Stimulated activated CD8-positive, alpha-beta memory T cell treated with anti-CD3 and anti-CD28 coated beads, Interleukin-4, amount 100 ng/mL, for 48 hours (primary cell): ENCODE results near the gene NCOA3.
"Not testable (repeated sequence)": the region's sequence is repeated elsewhere in the genome, so short reads cannot be mapped to it uniquely, and the experiment has no call there.

ENCODE experiments used
- DNase-seq: peaks from one replicate; pipeline ENCODE4 v3.0.0-alpha.2; 2020

Gene NCOA3

DNA sequence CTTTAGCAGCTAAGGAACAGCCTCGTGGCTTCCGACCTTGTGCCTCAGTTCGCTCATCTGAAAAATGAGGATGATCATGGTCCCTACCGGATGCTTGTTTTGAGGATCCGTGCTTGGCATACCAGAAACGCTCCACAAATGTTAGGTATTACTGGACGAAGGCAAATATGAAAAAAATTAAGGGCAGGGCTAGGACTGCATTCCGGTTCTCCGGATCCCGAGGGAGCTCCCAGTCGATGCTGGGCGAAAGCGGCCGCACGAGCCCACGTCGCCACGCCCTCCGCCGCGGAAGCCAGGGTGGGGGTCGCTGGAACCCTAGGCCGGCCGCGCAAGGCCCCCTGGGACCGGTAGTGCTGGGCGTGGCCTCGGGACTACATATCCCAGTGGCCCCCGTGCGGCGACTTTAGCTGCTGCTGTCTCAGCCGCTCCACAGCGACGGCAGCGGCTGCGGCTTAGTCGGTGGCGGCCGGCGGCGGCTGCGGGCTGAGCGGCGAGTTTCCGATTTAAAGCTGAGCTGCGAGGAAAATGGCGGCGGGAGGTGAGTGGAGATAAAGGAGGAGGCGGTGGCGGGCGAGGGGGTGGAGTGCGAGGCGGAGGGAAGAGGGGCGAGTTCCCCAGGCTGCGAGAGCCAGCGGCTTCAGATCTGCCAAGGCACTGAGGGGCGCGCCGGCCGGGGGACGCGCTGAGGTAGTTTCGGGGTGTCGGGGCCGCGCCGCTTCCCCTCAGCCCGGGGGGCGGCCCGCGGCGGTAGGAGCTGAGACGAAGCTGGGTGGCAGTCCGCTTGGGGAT is at the start of gene NCOA3:
Gene NCOA3 (plus strand): TSS at position 406 of the 789 bp plus-strand sequence. CDS start 120,361 bp downstream, outside the sequence.
- peak; percentile 98 for DNase-seq

DNA sequence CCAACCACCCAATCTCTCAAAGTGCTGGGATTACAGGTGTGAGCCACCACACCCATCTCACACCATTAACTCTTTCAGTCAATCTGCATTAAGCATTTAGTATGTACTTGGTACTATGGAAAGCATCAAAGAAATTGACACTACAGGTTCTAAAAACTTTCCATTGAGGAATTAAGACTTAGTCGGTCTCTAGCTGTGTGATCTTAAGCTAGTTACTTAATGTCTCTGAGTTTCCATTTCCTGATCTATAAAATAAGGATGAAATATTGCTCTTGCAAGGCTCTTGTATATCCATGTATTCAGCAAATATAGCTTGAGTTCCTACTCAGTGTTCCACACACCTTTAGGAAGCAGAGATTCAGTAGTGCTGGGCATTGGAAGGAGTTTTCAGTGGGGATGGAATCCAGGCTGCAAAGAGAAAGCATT is 48.9 kb upstream of the NCOA3 start:
- DNase-seq = no peak

GRCh38 chr20:47453167-47453782 is 48.4 kb upstream of the NCOA3 start:
- DNase-seq = peak; percentile 68

DNA sequence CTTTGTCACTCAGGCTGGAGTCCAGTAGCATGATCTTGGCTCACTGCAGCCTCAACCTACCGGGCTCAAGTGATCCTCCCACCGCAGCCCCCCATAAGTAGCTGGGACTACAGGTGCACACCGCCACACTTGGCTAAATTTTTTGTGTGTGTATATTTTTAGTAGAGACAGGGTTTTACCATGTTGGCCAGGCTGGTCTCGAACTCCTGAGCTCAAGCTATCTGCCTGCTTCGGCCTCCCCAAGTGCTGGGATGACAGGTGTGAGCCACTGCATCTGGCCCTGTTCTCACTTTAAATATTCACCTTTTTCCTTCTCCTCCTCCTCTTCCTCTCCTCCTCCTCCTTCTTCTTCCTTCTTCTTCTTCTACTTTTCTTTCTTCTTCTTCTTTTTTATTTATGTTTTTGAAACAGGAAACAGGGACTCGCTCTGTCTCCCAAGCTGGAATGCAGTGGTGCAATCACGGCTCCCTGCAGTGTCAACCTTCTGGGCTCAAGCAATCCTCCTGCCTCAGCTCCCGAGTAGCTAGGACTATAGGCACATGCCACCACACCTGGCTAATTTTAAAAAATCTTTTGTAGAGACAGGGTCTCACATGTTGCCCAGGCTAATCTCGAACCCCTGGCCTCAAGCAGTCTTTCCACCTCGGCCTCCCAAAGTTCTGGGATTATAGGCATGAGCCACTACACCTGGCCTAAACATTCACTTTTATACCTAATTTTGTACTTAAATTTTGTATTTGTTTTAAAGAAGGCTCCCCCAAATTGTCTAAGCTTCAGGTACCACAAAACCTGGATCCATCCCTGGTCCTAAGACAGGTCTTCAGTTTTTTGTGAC is 47.2 kb upstream of the NCOA3 start:
- no peak for DNase-seq

- DNase-seq = no peak
Observed at GRCh38 chr20:47455133-47456040, 46.3 kb upstream of the NCOA3 start.

GRCh38 chr20:47456041-47456537 is 45.6 kb upstream of the NCOA3 start:
- DNase-seq = no peak

DNA sequence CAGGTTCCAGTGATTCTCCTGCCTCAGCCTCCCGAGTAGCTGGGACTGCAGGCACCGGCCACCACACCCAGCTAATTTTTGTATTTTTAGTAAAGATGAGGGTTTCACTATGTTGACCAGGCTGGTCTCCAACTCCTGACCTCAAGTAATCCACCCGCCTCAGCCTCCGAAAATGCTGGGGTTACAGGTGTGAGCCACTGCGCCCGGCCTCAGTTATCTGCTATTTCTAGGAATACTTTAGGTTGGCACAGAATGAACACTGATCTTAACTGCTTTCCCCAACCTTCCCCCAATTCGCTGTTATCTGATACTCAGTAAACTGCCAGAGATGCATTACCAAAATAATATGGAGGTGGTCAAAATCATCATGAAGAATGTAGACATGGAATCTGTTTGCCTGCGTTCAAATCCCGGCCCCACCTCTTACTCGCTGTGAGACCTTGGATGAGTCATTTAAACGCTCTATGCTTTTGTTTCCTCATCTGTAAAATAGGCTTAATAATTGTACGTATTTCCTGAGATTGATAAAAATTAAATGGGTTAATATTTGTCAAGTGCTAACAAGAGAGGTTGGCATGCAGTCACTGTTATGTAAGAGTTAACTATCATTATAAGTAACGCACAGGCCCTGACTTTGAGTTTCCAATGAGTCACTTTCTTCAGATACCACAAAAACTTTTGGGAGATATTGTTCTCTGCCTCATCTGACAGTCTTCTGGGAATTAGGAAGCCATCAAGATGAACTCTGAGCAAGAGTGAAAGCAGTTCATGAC is 44.5 kb upstream of the NCOA3 start:
- DNase-seq = no peak

DNA sequence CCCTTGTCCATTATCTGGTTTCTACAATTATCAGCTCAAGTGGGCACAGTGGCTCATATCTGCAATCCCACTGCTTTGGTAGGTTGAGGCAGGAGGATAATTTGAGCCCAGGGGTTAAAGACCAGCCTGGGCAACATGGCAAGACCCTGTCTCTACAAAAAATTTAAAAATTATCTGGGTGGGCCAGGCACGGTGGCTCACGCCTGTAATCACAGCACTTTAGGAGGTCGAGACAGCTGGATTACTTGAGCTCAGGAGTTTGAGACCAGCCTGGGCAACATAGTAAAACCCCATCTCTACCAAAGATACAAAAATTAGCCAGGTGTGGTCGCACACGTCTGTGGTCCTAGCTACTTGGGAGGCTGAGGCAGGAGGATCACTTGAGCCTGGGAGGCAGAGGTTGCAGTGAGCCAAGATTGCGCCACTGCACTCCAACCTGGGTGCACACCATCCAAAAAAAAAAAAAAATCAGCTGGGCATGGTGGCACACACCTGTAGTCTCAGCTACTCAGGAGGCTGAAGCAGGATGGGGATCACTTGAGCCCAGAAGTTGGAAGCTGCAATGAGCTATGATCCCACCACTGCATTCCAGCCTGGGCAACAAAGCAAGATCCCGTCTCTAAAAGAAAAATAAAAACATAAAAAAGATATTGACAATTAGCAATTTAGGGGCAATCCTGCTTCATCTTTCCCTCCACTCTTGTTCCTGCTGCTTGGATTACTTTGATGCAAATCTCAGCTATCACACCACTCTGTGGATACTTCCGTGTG is 43.2 kb upstream of the NCOA3 start:
- DNase-seq = not testable (repeated sequence)

GRCh38 chr20:47459344-47460073 is 42.2 kb upstream of the NCOA3 start:
- DNase-seq = no peak

DNA sequence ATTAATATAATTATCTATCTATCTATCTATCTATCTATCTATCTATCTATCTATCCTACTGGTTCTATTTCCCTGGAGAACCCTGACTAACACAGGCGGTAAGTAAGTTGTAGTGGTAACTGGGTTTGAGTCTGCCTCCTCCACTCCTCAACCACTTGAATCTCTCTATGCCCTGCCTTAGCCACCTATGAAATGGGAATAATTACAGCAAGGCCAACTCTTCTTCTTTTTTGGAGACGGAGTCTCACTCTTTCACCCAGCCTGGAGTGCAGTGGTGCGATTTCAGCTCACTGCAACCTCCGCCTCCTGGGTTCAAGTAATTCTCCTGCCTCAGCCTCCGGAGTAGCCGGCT is 41.0 kb upstream of the NCOA3 start:
- not testable (repeated sequence) for DNase-seq

DNA sequence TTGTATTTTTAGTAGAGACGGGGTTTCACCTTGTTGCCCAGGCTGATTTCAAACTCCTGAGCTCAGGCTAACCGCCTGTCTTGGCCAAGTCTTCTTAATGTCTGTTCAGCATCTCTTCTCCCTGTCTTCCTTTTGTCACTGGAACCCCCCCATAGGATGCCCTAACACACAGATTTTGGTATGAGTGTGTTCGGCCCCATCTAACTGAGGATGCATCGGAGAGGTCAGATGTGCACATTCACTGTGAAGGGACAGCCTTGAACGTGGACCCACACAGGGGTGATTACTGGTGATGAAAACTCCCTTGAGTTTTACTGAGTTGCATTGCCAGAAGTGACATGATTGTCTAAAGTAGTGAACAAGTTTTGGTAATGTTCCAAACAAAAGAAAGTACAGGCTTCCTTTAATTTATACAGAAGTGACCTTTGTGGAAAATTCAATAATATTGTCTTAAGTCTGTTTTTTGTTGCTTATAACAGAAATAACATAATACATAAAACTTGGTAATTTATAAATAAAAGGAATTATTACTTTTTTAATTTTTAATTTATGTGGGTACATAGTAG is 40.5 kb upstream of the NCOA3 start:
- DNase-seq = no peak

GRCh38 chr20:47461906-47462305 is 39.8 kb upstream of the NCOA3 start:
- DNase-seq = not testable (repeated sequence)

- no peak for DNase-seq
Observed at GRCh38 chr20:47464380-47465101, 37.1 kb upstream of the NCOA3 start.

- no peak for DNase-seq
Observed at GRCh38 chr20:47465335-47466090, 36.2 kb upstream of the NCOA3 start.

DNA sequence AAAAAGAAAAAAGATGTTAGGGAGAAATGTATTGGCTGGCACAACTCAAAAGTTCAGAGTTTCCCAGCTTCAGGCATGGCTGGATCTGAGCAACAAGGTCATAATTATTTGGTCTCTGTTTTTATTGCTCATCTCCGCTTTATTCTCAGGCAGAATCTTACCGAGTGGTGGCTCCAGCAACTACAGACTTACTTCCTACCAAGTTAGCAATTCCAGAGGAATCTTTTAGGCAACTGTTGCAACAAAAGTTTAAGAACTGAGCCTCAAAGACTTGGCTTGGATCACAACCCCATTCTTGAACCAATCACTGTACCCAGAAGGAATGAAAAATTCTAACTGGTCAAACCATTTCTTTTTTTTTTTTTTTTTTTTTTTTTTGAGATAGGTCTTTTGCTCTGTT is 35.5 kb upstream of the NCOA3 start:
- no peak for DNase-seq

DNA sequence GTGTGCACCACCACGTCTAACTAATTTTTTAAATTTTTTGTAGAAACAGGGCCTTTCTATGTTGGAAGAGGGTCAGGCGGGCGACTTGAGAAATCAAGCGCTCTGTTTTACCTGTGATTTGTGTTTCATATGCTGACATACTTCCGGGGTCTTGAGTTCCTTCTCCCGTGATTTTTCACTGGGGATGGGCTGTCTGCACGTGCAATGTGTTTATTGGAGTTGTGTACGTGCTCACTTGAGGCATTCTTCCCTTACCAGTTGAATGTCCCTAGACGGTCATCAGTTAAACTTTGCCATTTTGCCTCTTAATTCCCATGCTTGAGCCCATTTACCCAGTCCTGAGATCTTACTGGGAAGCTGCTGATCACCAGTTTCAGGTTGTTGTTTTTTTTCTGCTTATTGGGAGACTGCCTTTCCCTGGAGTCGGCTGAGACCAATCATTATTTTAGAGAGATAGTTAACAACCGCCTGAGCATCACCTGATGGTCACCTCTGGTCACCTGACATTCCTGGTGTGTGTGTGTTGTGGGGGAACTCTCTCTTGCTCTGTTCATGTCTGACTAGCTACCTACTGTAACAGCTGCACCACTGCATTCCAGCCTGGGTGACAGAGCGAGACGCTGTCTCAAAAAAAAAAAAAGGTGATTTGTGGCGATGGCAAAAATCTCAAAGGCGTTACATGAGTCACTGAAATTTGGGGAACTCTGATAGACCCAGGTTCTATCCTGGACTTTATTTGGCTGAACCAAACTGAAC is 34.8 kb upstream of the NCOA3 start:
- no peak for DNase-seq

- DNase-seq = no peak
Observed at GRCh38 chr20:47468290-47469050, 33.2 kb upstream of the NCOA3 start.
